GM18858 (cell line): ENCODE data around the gene BANP.
"Not testable (repeated sequence)": the region's sequence is repeated elsewhere in the genome, so short reads cannot be mapped to it uniquely, and the experiment has no call there.

ENCODE experiments used
- ATAC-seq: cut with Tn5 transposase; IDR thresholded peaks from one replicate; pipeline ENCODE4 v1.9.1; 2021; ENCODE audit not compliant: unreplicated experiment

The BANP gene

DNA sequence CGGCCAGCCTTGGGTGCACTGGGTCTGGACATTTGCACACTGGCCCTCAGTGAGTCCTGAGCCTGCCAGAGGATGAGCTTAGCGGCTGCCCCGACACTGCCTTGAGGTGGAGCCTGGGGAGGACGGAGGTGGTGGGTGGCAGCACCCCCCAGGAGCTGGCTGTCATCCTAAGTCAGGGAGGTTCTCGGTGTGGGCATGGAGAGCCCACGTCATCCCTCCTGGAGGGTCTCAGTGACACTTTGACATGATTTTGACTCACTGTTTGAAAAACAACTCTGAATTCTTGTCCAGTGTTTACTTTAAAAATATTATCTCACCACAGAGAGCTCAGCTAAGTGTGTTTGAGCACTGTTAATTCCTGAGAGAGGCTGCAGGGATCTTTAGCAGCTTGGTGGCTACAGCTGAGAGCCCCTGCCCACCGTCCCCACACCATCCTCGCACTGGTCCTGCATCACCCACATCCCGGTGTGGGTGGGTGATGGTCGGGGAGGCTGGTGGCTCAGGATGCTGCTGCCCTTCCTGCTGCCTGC lies 63.1 kb downstream of the BANP start:
- ATAC-seq, result no peak

DNA sequence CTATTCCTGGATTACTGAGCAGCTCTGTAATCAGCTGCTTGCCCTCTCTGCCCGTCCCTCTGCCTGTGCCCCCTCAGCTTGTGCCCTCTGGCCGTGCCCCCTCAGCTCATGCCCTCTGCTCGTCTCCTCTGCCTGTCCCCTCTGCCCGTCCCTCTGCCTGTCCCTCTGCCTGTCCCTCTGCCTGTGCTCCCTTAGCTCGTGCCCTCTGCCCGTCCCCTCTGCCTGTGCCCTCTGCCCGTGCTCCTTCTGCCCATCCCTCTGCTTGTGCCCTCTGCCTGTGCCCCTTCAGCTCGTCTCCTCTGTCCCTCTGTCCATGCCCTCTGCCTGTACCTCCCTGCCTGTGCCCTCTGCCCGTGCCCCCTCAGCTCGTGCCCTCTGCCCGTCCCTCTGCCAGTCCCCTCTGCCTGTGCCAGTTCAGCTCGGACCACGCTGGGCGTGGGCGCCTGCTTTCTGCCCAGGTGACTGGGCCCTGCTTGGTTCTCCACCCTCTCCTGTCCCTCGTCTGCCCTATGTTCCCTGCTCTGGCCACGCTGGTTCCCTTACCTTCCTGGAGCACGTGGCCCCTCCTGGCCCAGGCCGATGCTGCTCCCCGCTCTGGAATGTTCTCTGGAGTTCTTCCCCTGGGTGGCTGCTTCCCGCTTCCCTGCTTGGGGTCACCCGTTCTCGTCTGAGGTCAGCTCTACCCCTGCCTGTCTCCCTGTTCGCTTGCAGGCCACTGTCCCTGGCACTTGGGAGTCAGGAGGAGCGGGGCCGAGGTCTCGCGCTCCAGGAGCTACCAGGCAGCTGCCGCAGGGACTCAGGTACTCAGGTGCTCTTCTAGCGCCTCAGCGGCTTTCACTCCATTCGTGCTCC lies 63.9 kb downstream of the BANP start:
- no peak for ATAC-seq

DNA sequence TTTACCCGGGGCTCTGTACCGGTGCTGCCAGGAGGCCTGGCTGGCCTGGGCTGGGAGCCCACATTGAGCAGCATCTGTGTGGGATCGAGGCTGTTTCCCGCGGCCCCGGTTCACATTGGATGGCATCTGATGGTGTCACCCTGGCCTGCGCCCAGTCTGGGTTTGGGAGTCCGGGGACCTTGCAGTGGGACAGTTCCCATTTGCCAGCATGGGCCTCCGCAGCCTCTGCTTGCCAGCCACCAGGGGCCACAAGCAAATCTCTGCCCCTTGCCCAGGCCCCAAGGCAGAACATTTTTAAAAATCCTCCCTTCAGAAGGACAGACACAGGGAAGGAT lies 64.5 kb downstream of the BANP start:
- no peak for ATAC-seq

DNA sequence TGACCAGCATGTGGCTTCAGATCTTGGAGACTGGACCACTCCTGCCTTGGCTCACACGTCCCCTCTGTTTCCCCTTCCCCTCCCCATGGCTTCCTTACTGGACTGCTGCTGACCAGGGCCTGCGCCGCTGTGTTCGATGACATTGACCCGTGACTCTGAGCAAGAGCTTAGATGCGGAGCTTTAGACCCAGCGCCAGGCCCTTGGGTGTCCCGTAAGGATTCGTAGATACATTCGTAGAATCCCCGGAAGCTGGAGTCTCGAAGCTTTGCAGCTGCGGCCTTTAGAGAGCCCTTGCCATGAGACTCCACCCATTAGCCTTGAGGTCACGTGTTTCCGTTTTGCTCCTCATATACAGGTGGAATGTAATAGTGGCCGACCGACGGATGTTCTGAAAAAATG lies 65.2 kb downstream of the BANP start:
- not testable (repeated sequence) for ATAC-seq

DNA sequence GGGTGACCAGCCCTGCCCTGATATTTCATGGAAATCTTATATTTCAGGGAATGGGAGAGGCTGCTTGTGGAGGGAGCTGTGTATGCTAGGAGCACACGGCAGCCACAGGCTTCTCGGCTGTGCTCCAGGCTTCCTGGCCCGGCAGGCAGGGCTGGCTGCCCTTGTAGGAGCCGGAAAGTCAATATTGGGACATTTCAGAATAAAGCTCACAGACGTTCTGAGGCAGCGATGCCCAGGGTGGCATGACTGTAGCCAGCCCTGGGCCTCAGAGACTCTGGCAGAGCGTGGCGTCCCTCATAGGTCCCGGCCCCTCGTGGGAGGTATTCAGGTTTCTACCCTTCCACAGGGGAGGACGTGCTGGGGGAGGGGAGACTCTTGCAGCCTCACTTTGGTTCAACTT lies 65.7 kb downstream of the BANP start:
- no peak for ATAC-seq

DNA sequence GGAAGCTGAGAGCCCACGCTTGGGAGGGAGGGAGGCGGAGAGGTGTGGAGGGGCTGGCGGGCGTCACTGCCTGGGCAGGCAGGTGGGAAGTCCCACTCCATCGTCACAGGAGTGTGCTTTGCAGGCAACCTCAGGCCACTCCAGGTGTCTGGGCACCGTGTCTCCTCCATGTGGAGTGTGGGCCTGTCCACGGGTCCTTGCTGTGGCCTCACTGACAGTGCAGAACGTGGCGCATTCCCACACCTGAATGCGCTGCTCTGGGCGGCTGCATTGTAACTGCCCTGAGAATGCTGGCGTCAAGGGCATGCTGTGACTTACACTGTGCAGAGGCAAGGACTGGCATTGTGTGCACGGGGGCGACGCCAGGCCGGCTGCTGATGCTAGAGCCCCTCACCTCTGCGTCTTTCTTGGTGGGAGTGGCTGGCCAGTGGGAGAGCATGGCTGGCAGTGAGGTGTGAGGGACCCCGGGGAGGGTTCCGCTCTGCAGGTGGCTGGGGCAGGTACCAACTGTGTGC lies 66.4 kb downstream of the BANP start:
- no peak for ATAC-seq

DNA sequence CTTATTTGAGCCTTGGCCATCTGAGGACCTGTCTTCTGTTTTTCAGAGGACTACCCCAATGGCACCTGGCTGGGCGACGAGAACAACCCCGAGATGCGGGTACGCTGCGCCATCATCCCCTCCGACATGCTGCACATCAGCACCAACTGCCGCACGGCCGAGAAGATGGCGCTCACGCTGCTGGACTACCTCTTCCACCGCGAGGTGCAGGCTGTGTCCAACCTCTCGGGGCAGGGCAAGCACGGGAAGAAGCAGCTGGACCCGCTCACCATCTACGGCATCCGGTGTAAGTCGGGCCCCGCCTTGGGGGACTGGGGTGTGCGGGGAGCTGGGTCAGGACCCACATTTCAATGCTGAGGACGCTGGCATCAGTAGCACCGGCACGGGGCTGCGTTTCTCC lies 67.1 kb downstream of the BANP start:
- not testable (repeated sequence) for ATAC-seq

DNA sequence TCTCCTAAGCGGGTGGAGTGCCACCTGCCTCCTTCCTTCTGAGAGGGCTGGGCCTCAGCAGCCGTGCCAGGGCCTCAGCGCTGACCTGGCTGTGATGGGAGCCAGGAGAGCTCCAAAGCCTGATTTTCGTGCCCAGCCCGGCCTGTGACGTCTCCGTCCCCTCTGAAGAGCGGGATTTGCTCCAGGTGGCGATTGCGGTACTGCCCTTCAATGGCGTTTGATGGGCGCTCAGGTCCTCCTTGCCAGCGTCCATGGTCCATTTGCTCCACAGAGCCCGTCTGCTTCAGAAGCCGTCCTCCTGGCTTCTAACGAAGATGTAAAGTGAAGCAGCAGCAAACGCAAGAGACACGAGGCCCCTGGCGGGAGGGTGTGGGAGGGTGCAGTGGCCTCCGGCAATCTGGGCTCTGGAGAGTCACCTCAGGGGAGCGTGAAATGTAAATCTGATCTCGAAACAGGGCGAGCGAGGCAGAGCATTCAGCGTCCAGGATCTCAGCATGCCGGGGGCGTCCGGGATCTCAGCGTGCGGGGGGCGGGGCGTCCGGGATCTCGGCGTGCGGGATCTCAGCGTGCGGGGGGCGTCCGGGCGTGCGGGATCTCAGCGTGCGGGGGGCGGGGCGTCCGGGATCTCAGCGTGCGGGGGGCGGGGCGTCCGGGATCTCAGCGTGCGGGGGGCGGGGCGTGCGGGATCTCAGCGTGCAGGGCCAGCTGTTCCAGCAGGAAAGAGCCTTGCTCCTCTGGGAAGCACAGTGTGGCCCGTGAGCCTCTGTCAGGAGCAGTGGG lies 68.0 kb downstream of the BANP start:
- not testable (repeated sequence) for ATAC-seq

DNA sequence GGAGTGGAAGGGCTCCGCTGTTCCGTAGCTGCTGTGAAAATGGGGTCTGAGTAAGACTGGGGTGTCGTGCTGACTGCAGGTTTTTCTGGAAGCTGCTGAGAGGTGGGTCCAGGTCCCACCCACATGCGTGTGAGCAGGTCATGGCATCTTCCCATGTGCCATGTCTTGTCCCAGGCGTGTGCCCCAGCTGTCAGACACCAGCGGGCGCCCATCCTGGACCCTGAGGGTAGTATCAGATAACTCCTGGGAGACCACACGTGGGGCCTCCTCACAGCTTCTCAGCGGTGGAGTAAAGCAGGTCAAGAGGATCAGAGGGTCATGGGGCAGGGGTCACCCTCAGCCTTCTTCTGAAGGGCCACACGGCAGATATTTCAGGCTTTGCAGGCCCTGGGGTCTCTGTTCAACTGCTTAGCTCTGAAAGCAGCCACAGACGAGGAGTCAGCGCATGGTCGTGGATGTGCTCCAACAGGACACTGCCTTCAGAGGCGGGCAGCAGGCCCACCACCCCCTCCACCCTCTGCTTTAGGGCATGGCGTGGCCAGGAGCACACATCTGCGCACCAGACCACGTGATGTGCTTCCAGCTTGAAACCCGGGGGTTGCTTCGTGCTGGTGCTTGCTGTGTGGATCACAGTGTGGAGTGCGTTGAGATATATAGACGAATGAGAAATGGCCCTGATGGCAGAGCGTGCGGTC lies 68.7 kb downstream of the BANP start:
- no peak for ATAC-seq

DNA sequence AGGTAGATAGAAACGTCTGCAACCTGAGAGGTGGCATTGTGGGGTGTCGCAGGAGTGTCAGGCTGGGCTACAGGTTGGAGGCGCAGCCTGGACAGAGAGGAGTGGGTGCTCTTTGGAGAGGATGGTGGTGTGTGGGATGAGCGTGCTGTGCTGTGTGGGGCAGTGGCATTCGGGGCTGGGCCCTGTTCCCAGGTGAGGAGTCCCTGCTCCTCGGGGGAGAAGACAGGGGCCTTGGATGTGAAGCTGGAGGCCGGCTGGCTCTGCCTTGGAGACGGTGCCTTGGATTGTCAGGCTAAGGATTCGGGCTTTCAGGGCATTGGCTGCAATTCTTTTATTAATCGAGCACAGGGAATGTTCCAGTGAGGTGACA lies 69.3 kb downstream of the BANP start:
- ATAC-seq, result no peak

DNA sequence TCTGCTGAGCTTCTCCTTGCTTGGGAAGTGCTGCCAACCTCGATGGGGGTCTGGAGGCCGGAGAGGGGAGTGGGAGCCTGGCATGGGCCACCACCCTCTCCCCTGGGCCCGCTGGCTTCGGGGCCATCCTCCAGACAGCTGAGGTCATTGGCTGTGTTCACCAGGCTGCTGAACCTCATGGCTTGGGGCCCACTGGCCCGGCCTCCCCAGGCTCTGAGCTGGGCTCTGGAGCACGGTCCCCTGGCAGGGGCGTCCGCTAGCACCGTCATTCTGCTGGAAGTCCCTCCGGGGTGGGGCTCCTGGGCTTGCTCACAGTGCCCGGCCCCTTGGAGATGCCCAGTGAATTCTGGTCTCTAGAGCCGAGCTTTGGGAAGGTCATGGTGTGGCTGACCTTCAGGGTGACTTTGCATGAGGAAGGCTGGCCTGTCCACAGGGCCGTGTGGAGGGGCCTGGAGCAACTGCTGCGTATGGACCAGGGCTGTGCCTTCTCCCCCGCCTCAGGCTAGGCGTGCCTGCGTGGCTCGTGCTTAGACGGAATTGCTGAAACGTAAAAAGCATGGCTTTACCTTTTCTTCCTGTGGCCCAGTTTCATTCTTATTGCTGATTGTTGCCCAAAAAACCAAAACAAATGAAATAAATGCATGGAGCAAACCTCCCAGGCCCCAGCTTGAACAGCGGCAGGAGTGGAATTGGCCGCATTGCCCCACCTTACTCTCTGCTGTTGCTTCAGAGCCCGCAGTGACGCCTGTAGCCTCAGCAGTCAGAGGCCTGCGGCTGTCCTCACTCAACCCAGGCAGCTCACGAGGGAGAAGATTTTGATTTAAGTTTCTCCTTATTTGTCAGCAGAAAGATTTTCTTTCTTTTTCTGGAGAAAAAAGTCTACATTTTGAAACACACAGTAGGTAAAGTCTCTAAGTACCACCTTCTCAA lies 70.1 kb downstream of the BANP start:
- not testable (repeated sequence) for ATAC-seq

DNA sequence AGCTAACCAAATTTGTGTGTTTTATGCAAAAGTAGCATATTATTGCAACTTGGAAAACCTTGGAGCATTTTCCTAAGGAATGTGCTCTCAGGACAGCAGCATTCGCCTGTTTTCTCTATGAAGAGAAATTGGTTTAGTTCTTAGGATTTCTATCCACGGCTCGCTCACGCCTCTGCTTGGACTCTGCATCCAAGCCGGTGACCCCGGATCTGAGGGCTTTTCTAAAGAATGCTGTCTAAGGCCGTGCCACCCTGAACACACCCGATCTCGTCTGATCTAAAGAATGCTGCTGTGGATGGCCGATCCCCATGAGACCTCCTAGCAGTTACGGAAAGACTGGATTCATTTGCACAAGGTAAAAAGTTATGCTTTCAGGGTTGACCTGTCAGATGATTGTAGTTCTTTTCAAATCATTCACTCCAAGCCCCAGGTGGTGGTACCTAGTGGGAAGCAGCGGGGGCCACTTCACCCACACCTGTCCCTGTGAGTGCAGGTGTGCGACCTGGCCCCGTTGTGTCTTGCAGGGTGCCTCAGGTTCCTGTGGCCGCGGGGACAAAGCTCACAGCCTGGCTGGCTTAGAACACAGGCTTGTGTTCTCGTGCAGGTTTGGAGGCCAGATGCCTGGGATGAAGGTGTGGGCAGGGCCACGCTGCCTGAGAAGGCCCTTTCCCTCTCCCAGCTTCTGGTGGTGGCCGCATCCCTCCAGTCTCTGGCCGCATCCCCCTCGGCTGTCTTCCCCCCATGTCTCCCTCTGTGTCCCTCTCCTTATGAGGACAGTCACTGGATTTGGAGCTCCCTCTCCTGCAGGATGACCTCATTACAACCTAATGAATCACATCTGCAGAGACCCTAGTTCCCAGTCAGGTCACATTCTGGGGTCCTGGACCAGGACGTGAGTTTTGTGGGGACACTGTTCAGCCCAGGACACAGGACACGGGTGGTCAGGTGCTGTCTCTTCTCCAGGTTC lies 71.1 kb downstream of the BANP start:
- ATAC-seq, result no peak

DNA sequence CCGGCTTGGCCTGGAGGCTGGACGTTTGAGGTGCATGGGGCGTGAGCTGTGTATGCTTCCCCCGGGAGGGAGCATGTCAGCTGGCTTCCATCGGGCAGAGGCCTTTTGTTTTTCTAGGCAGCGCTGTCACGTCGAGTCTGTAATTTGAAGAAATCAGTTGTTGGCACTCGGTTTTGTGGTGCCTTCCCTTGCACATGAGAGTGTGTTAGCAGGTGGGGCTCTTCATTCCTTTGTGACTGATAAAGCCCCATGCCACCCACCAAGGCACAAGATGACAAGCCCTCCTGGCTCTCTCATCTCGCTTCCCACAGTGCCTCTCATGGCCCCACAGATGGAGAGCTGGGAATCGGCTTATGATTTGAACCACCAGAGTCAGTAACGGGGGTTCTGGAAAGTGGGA lies 72.1 kb downstream of the BANP start:
- no peak for ATAC-seq

DNA sequence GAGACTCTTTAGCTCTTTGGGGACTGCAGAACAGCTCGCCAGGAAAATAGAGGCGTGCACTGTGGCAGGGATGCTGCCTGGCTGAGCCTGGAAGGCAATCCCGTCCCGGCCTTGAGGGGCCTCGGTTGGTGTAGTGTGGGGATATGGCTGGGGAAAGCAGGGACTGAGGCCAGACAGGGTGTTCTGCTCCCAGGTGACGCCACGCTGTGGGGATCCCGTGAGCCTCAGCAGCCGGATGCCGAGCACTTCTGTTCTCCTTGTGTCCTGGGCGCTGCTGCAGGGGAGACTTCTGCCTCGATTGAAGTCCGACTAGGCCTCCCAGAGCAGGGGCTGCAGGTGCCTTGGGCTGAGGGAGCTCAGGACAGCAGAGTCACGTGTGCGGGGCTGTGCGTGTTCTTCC lies 72.6 kb downstream of the BANP start:
- ATAC-seq, result no peak

DNA sequence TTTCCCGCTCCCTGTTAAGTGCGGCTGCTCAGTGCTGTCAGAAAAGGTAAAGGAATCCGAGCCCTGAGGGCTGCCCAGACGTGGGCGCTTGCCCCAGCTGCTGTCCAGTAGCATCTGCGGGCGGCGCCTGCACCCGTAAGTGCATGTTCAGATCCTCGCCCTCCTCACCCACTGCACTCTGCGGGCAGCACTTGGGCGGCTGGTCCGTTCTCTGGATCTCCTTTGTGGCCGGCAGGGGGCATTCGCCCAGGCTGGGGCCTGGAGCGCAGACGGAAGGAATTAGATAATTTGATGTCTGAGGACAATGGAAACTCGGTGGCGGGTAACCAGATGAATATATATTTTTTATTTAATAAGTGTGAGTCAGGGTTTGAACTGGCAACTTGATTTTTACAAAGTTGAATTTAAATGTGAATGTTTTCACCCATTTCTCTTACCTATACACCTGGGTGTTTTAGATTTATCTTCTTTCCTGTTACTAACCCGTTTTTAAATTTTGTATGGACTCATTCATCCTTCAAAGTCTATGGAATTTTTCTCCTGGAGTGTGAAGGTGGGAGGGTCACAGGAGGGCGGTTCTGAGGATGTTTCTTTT lies 73.4 kb downstream of the BANP start:
- ATAC-seq, result not testable (repeated sequence)

DNA sequence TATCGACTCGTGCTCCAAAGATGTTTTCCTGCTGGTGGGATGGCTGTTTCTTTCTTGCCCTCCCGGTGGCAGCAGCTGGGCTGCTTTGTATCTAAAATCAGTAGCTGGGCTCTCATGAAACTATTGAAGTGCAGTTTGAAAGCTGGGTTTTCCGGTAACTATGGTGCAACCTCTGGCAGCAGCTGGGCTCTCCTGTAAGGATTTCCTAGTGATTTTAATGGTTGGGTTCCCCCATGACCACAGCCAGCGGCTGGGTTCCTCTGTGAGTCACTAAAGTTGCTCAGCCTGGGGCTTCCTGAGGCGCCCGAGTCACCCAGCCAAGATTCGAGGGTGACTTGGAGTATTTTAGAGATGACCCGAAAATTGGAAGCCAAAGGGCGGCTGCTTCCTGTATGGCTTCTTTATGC lies 73.9 kb downstream of the BANP start:
- ATAC-seq, result not testable (repeated sequence)

DNA sequence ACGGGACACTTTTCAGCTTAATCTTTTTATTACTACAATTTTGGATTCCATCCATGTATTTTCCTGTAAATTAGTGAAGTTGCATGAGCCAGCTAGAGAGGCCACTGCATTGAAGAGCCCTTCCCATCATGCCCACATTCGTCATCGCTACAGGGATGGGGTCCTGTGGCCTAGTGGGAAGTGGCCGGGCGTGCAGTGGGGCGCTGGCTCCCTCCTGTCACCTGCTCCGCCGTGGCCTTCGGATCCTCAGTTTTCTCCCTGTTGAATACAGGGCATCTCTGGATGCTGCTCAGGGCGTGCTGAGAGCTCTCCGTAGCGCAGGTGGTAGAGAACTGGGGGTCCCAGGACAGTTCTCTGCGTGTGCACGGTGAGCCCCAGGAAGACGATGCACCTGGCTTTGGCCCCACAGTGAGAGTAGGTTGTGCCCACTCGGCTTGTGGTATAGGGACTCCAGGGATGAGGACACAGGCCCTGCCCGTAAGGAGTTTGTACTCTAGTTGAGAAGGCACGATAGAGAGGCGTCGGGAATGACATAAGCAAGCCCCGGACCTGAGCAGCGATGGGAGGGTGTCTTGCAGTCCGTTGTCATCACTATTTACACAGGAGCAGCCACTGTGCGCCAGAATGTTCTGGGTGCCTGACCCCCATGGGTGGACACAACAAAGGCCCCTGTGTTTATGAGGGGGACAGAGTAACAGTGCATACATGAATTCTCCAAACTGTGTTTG lies 74.8 kb downstream of the BANP start:
- ATAC-seq, result not testable (repeated sequence)
